IMR-90 (cell line): ENCODE results near the gene MEF2A. TPM values are rescaled to one million over a fixed set of nuclear protein-coding genes. Genes with fewer than 3 reads are reported as not detected.
A peak's percentile ranks its signal among the peaks of the same experiment; 100 is the strongest.

Experiments used
- ATAC-seq: fragments of 200-7000 bp; cut with Tn5 transposase; 2 replicates; pipeline ENCODE4 v1.9.1; 2020; ENCODE audit warnings: low read depth, mild to moderate bottlenecking, moderate library complexity
- BruUV-seq: library from RNA; stranded (reverse); fragments of 400-500 nt; replicated peaks from 2 replicates; lab custom pipeline; 2021; lab: Mats Ljungman, UMichigan
- CTCF ChIA-PET: fragments of 300-600 bp; formaldehyde crosslinking; extraction: SDS; loops from one replicate; lab custom pipeline; 2021; ENCODE audit warnings: antibody characterized with exemption; lab: Yijun Ruan, JAX
- POLR2A ChIA-PET: fragments of 300-600 bp; sonication (Branson Sonifier 250); formaldehyde crosslinking; loops from one replicate; lab custom pipeline; 2022; ENCODE audit warnings: antibody characterized with exemption; ENCODE audit not compliant: unreplicated experiment; lab: Charles Lee
- DNase-seq: peaks from one replicate; pipeline ENCODE4 v3.0.0; 2013
- H2AFZ ChIP-seq: replicated peaks from 2 replicates; pipeline ENCODE3; 2013; ENCODE audit warnings: low read length, mild to moderate bottlenecking; ENCODE audit not compliant: poor library complexity
- H2AK5ac ChIP-seq: 2 replicates; pipeline ENCODE4 v1.6.1; 2013; ENCODE audit warnings: low read depth, low read length, inconsistent platforms
- H2AK9ac ChIP-seq: replicated peaks from 2 replicates; pipeline ENCODE3; 2013; ENCODE audit warnings: mild to moderate bottlenecking, low read depth, low read length, moderate library complexity; ENCODE audit not compliant: poor library complexity
- H2BK120ac ChIP-seq: 2 replicates; pipeline ENCODE4 v1.6.1; 2013; ENCODE audit warnings: low read depth, low read length, inconsistent platforms
- H2BK15ac ChIP-seq: 3 replicates; pipeline ENCODE4 v1.6.1; 2013; ENCODE audit warnings: low read depth, low read length, inconsistent platforms
- H2BK20ac ChIP-seq: 2 replicates; pipeline ENCODE4 v1.6.1; 2013; ENCODE audit warnings: low read depth, mild to moderate bottlenecking, inconsistent platforms, low read length, moderate library complexity
- H2BK5ac ChIP-seq: 2 replicates; pipeline ENCODE4 v1.6.1; 2013; ENCODE audit warnings: mild to moderate bottlenecking, low read depth, low read length, inconsistent platforms; ENCODE audit not compliant: poor library complexity, severe bottlenecking
- H3K14ac ChIP-seq: replicated peaks from 2 replicates; pipeline ENCODE4 v1.6.1; 2013; ENCODE audit warnings: low read depth, low read length, inconsistent platforms
- H3K18ac ChIP-seq: 2 replicates; pipeline ENCODE4 v1.6.1; 2013; ENCODE audit warnings: low read depth, low read length, control low read depth
- H3K23ac ChIP-seq: 2 replicates; pipeline ENCODE4 v1.6.1; 2013; ENCODE audit warnings: low read depth, low read length, inconsistent platforms
- H3K27ac ChIP-seq: 2 replicates; pipeline ENCODE4 v1.5.1; 2013; ENCODE audit warnings: mild to moderate bottlenecking, control low read depth, low read length; ENCODE audit not compliant: insufficient read depth
- H3K27me3 ChIP-seq: 2 replicates; pipeline ENCODE4 v1.6.1; 2013; ENCODE audit warnings: low read length; ENCODE audit not compliant: control insufficient read depth, insufficient read depth
- H3K36me3 ChIP-seq: 2 replicates; pipeline ENCODE4 v1.6.1; 2013; ENCODE audit warnings: low read length, mixed read lengths; ENCODE audit not compliant: control insufficient read depth, insufficient read depth
- H3K4ac ChIP-seq: 2 replicates; pipeline ENCODE4 v1.6.1; 2013; ENCODE audit warnings: low read depth, low read length, inconsistent platforms
- H3K4me1 ChIP-seq: 2 replicates; pipeline ENCODE4 v1.6.1; 2013; ENCODE audit warnings: low read length, mixed read lengths; ENCODE audit not compliant: control insufficient read depth, insufficient read depth
- H3K4me2 ChIP-seq: 2 replicates; pipeline ENCODE4 v1.6.1; 2013; ENCODE audit warnings: low read depth, mild to moderate bottlenecking, control low read depth, low read length, moderate library complexity
- H3K4me3 ChIP-seq: 2 replicates; pipeline ENCODE4 v1.5.1; 2013; ENCODE audit warnings: low read depth, mild to moderate bottlenecking, control low read depth, low read length, moderate library complexity; ENCODE audit not compliant: insufficient read depth
- H3K56ac ChIP-seq: 2 replicates; pipeline ENCODE4 v1.6.1; 2013; ENCODE audit warnings: low read length, inconsistent platforms; ENCODE audit not compliant: insufficient read depth; ENCODE audit errors: extremely low read depth
- H3K79me1 ChIP-seq, 2 experiments: 2 replicates each; pipeline ENCODE4 v1.6.1; 2013; ENCODE audit warnings: low read length in 2 of 2, inconsistent platforms in 1 of 2, low read depth in 1 of 2
- H3K9ac ChIP-seq: 2 replicates; pipeline ENCODE4 v1.6.1; 2013; ENCODE audit warnings: low read depth, low read length, control low read depth
- H3K9me1 ChIP-seq: 2 replicates; pipeline ENCODE4 v1.6.1; 2013; ENCODE audit warnings: low read length, inconsistent platforms; ENCODE audit not compliant: insufficient read depth
- H3K9me3 ChIP-seq: 2 replicates; pipeline ENCODE4 v1.6.1; 2013; ENCODE audit warnings: low read length; ENCODE audit not compliant: control insufficient read depth, insufficient read depth
- H4K20me1 ChIP-seq: 2 replicates; pipeline ENCODE4 v1.6.1; 2013; ENCODE audit warnings: low read length, inconsistent platforms; ENCODE audit not compliant: insufficient read depth
- H4K5ac ChIP-seq: 2 replicates; pipeline ENCODE4 v1.6.1; 2013; ENCODE audit warnings: mild to moderate bottlenecking, low read depth, low read length, control low read depth
- H4K8ac ChIP-seq, 2 experiments: 2 replicates each; pipeline ENCODE4 v1.6.1; 2013; ENCODE audit warnings: low read depth in 2 of 2, low read length in 2 of 2, control low read depth in 1 of 2, inconsistent platforms in 1 of 2
- H4K91ac ChIP-seq: 2 replicates; pipeline ENCODE4 v1.6.1; 2013; ENCODE audit warnings: low read depth, low read length, inconsistent platforms; ENCODE audit not compliant: insufficient read depth
- CEBPB ChIP-seq: IDR thresholded peaks from 2 replicates; pipeline ENCODE4 v1.6.1; 2012; ENCODE audit warnings: low read depth, low read length, improper control_type of control experiment
- RAD21 ChIP-seq: IDR thresholded peaks from 2 replicates; pipeline ENCODE4 v1.6.1; 2012; ENCODE audit warnings: low read length, improper control_type of control experiment
- WGBS, 2 experiments: methylation state at CpG; one replicate each; pipeline versions ENCODE4 v1.1.5 to v1.1.7; 2013; ENCODE audit warnings: missing lambda C conversion rate in 2 of 2; ENCODE audit not compliant: insufficient read length in 1 of 2; ENCODE audit errors: extremely low coverage in 2 of 2; 5-methylcytosine and 5-hydroxymethylcytosine counted together
- dilution Hi-C: fragments of 300-500 bp; cut with HindIII; formaldehyde crosslinking; loops from one replicate; pipeline ENCODE4 v1.14.3; 2018; ENCODE audit warnings: low sequenced_read_pairs; ENCODE audit not compliant: unreplicated experiment
- in situ Hi-C: fragments of 300-500 bp; cut with MboI; formaldehyde crosslinking; loops from 3 replicates; pipeline ENCODE4 v1.14.3; 2019; ENCODE audit warnings: low sequenced_read_pairs, inconsistent platforms, mixed read lengths
- intact Hi-C: fragments of 100-400 bp; cut with micrococcal nuclease; formaldehyde crosslinking; loops from 2 replicates; pipeline ENCODE4 v1.10.0; 2022
- polyA plus RNA-seq, 3 experiments: library from polyadenylated mRNA; depleted of rRNA; stranded (reverse); fragments of >200 nt; gene quantifications; 2 replicates each; pipeline ENCODE4 v1.2.3, GENCODE V29; 2012; ENCODE audit warnings: low replicate concordance in 1 of 3
- total RNA-seq: library from RNA; depleted of rRNA; stranded (reverse); fragments of >200 nt; gene quantifications from 2 replicates; pipeline ENCODE4 v1.2.3, GENCODE V29; 2012

Gene MEF2A
- total and polyA plus RNA-seq, 2 of the 4 experiments (the other 2 are of a cell fraction) = 16.1 to 16.7 TPM

GRCh38 chr15:99584081-99584600 is 18.4 kb downstream of the MEF2A start:
- WGBS, 2 experiments = no CpG with 5 or more reads among the region's 2 CpGs
- Histone ChIP-seq H3K14ac (no peak overlapping the region), H2BK15ac (no peak overlapping the region), H3K27me3 (no peaks in the 10 kb centered on the region), H3K4me3 (no peak overlapping the region), H4K20me1 (peaks cover 55% of the 10 kb centered on the region), H3K9me1 (peaks cover 5% of the 10 kb centered on the region), H4K5ac (no peak overlapping the region), H3K4me1 (peaks cover 2% of the 10 kb centered on the region), H3K36me3 (no peaks in the 10 kb centered on the region), H3K56ac (no peak overlapping the region), H3K9ac (no peak overlapping the region), H3K79me1 (peaks cover 18 to 59% of the 10 kb centered on the region in 2 experiments), H4K91ac (no peak overlapping the region), H3K23ac (no peak overlapping the region), H3K9me3 (no peaks in the 10 kb centered on the region; the same call in 1 of the 2 replicates), H3K4me2 (no peak overlapping the region), H2BK120ac (no peak overlapping the region), H4K8ac (no peak overlapping the region), H3K27ac (no peak overlapping the region), H3K4ac (no peak overlapping the region), H2BK5ac (no peak overlapping the region), H2AFZ (no peak overlapping the region), H3K18ac (no peak overlapping the region), H2AK5ac (no peak overlapping the region), H2AK9ac (no peak overlapping the region), H2BK20ac (no peak overlapping the region)
- no peak for ATAC-seq
- intact Hi-C loops = no loop called here
- TF ChIP-seq RAD21 = no peak
- TF ChIP-seq CEBPB = 0 out of 2 replicates have a peak, but pooled peaks have one; percentile 2
- no peak for DNase-seq
- ChIA-PET POLR2A (no interaction called here), CTCF (no interaction called here)
- BruUV-seq = no TSS peak
- in situ Hi-C loops = no loop called here
- dilution Hi-C loops = no loop called here
